Natural killer cell (primary cell): ENCODE measurements around the gene SERPINC1. TPM values are rescaled to one million over a fixed set of nuclear protein-coding genes. Genes with fewer than 3 reads are reported as not detected.

Experiments
- ATAC-seq, 3 donors: fragments of 150-1000 bp in 2 of 3; fragments of 200-7000 bp in 1 of 3; cut with Tn5 transposase; 1 replicate in 1 of 3; 2 replicates in 2 of 3; pipeline ENCODE4 v1.10.0; 2021; ENCODE audit warnings: mild to moderate bottlenecking in 2 of 3, moderate library complexity in 2 of 3
- DNase-seq, 2 donors: peaks; one replicate each; pipeline versions ENCODE4 v3.0.0 to v3.0.0-alpha.2; 2013 to 2021; ENCODE audit warnings: mixed read lengths in 1 of 2
- H3K27ac ChIP-seq: one replicate; pipeline ENCODE4 v1.5.1; 2013; ENCODE audit warnings: mild to moderate bottlenecking, low read length
- H3K27me3 ChIP-seq: one replicate; pipeline ENCODE4 v1.6.1; 2013; ENCODE audit warnings: low read length; ENCODE audit not compliant: control insufficient read depth, insufficient read depth
- H3K36me3 ChIP-seq: one replicate; pipeline ENCODE4 v1.6.1; 2013; ENCODE audit warnings: low read length; ENCODE audit not compliant: control insufficient read depth, insufficient read depth
- H3K4me1 ChIP-seq: one replicate; pipeline ENCODE4 v1.6.1; 2013; ENCODE audit warnings: low read length; ENCODE audit not compliant: control insufficient read depth, insufficient read depth
- H3K4me3 ChIP-seq: one replicate; pipeline ENCODE4 v1.5.1; 2013; ENCODE audit warnings: low read length
- H3K9me3 ChIP-seq: one replicate; pipeline ENCODE4 v1.6.1; 2013; ENCODE audit warnings: low read length; ENCODE audit not compliant: control insufficient read depth, insufficient read depth
- H3K27ac Mint-ChIP-seq, 2 donors: one replicate each; pipeline ENCODE4 v1.8.0; 2022; ENCODE audit warnings: mild to moderate bottlenecking in 2 of 2, mixed read lengths in 2 of 2, moderate library complexity in 1 of 2
- H3K27me3 Mint-ChIP-seq, 2 donors: one replicate each; pipeline ENCODE4 v1.8.0; 2022; ENCODE audit warnings: low read depth in 2 of 2, mixed read lengths in 2 of 2
- H3K36me3 Mint-ChIP-seq: one replicate; pipeline ENCODE4 v1.8.0; 2022; ENCODE audit warnings: mixed read lengths
- H3K4me1 Mint-ChIP-seq, 2 donors: one replicate each; pipeline ENCODE4 v1.8.0; 2022; ENCODE audit warnings: mixed read lengths in 2 of 2
- H3K4me3 Mint-ChIP-seq: one replicate; pipeline ENCODE4 v1.8.0; 2022; ENCODE audit warnings: mild to moderate bottlenecking, moderate library complexity, mixed read lengths
- H3K9me3 Mint-ChIP-seq, 2 donors: one replicate each; pipeline ENCODE4 v1.8.0; 2022; ENCODE audit warnings: mixed read lengths in 2 of 2
- CTCF ChIP-seq: fragments of 200-600 bp; IDR thresholded peaks from one replicate; pipeline ENCODE4 v1.8.0; 2022; ENCODE audit warnings: antibody characterized with exemption
- WGBS: methylation state at CpG from one replicate; pipeline ENCODE4 v1.1.7; 2013; ENCODE audit warnings: missing lambda C conversion rate; ENCODE audit not compliant: insufficient coverage; 5-methylcytosine and 5-hydroxymethylcytosine counted together
- intact Hi-C: fragments of 100-400 bp; cut with micrococcal nuclease; formaldehyde crosslinking; loops from one replicate; pipeline ENCODE4 v1.14.2; 2022
- total RNA-seq, 4 donors: library from RNA; stranded (reverse); fragments of 120-200 nt in 1 of 4; gene quantifications; one replicate each; pipeline versions ENCODE4 v1.2.3 to v1.2.4, GENCODE V29; 2013 to 2022

Gene SERPINC1
- total RNA-seq, 3 donors from 2014 or later (not counting 1 experiment from before 2014, with no cell fraction given), result 0.38 to 0.48 TPM; not detected in 1

DNA sequence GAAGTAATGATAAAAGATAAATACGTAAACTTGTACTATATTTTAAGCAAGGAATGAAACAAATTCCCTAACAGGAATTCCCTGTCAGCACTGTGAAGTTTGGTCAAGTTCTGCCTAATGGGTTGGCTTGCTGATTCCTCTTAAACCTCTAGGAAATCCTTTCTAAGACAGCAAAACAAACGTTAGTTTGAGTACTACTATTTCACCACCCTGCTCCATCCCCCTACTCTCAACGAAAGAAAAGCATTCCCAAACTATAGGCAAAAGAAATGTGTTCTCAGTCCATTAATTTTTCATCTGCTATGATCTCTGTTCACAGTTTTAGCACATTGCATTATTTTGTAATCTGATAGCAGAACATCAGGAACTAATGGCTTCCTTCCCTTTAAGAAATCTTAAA lies 16.1 kb downstream of the SERPINC1 start:
- Mint-ChIP-seq H3K4me1 (peaks cover 26 to 35% of the 10 kb centered on the region in 2 donors), H3K9me3 (no peaks in the 10 kb centered on the region), H3K27me3 (no peaks in the 10 kb centered on the region), H3K4me3 (no peak overlapping the region), H3K27ac (no peak overlapping the region), H3K36me3 (no peaks in the 10 kb centered on the region)
- Histone ChIP-seq H3K27ac (no peak overlapping the region), H3K9me3 (no peaks in the 10 kb centered on the region), H3K36me3 (peaks cover 9% of the 10 kb centered on the region), H3K4me1 (no peaks in the 10 kb centered on the region), H3K4me3 (no peak overlapping the region), H3K27me3 (no peaks in the 10 kb centered on the region)
- intact Hi-C loops, result no loop called here
- no peak for TF ChIP-seq CTCF
- DNase-seq (no peak), ATAC-seq (no peak)
- WGBS, result 40% methylated on average over 2 of the region's 3 CpGs

GRCh38 chr1:173900427-173900826 lies 16.7 kb downstream of the SERPINC1 start:
- Histone ChIP-seq H3K9me3 (no peaks in the 10 kb centered on the region), H3K36me3 (peaks cover 10% of the 10 kb centered on the region), H3K4me1 (no peaks in the 10 kb centered on the region), H3K27ac (no peak overlapping the region), H3K4me3 (no peak overlapping the region), H3K27me3 (no peaks in the 10 kb centered on the region)
- Mint-ChIP-seq H3K9me3 (no peaks in the 10 kb centered on the region), H3K27ac (peak overlapping the region in 1 of 2 donors; percentile 0), H3K4me3 (no peak overlapping the region), H3K27me3 (no peaks in the 10 kb centered on the region), H3K4me1 (peaks cover 31 to 35% of the 10 kb centered on the region in 2 donors), H3K36me3 (no peaks in the 10 kb centered on the region)
- intact Hi-C loops, result no loop called here
- no peak for TF ChIP-seq CTCF
- DNase-seq (no peak), ATAC-seq (no peak)
- 60% methylated on average over 2 of the region's 2 CpGs for WGBS

DNA sequence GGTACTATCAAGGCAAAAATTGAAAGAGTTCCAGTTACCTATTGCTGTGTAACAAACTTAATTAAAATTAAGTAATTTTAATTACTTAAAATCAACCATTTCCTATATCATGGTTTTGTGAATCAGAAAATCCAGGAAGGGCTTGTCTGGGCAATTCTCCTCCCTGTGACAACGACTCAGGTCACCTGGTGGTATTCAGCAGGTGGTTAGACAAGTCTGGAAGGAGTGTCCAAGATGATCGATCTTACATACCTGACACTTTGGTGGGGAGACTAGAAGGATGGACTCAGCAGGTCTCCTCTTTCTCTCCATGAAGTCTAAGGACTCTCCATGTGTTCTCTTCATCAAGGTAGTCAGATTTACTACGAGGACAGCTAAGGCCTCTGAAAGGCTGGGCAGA lies 22.9 kb downstream of the SERPINC1 start:
- peaks cover 23% of the 10 kb centered on the region for H3K36me3 ChIP-seq
- peak overlapping the region in 1 of 2 donors; percentile 30 for H3K27ac Mint-ChIP-seq
- no peak for ATAC-seq

More for the DNA sequence above, 22.9 kb downstream of the SERPINC1 start:
- no peaks in the 10 kb centered on the region for H3K27me3 Mint-ChIP-seq
- TF ChIP-seq CTCF, result no peak
- peaks cover 28 to 44% of the 10 kb centered on the region in 2 donors for H3K4me1 Mint-ChIP-seq
- H3K4me3 Mint-ChIP-seq, result no peak overlapping the region
- no peaks in the 10 kb centered on the region for H3K9me3 Mint-ChIP-seq
- DNase-seq, result no peak
- intact Hi-C loops, result no loop called here
- H3K27me3 ChIP-seq, result no peaks in the 10 kb centered on the region
- H3K36me3 Mint-ChIP-seq, result no peaks in the 10 kb centered on the region
- no peak overlapping the region for H3K4me3 ChIP-seq
- H3K27ac ChIP-seq, result no peak overlapping the region
- WGBS, result 88% methylated on average over 3 of the region's 3 CpGs
- H3K4me1 ChIP-seq, result no peaks in the 10 kb centered on the region
- H3K9me3 ChIP-seq, result no peaks in the 10 kb centered on the region
